Smooth muscle cell (in vitro differentiated cells): ENCODE results near the gene SS18. TPM values are rescaled to one million over a fixed set of nuclear protein-coding genes. Genes with fewer than 3 reads are reported as not detected.

ENCODE experiments used
- polyA plus RNA-seq: library from polyadenylated mRNA; unstranded; fragments of >200 nt; fragmentation: Nextera tagmentation; extraction: Ambion mirVana; gene quantifications from 2 replicates; pipeline ENCODE4 v1.2.1, GENCODE V29; 2016
- total RNA-seq: library from RNA; depleted of rRNA; stranded (reverse); fragments of >200 nt; gene quantifications from 2 replicates; pipeline ENCODE4 v1.2.3, GENCODE V29; 2014

Gene SS18
- total and polyA plus RNA-seq, 2 experiments from 2014 or later, result 109 to 180 TPM

Other genes starting within 250 kb of the SS18 start
- gene PSMA8, start 43.3 kb upstream of the SS18 start, total RNA-seq, result 0.49 TPM in 1 of 2 replicates, not detected in the other
- not detected in 2 replicates for gene PSMA8, start 43.3 kb upstream of the SS18 start, polyA plus RNA-seq
- gene TAF4B, start 135.8 kb upstream of the SS18 start, total RNA-seq, result 2.7 and 5.4 TPM in 2 replicates
- gene TAF4B, start 135.8 kb upstream of the SS18 start, polyA plus RNA-seq, result 0.89 and 1.6 TPM in 2 replicates